OCI-LY3 (cell line): ENCODE results near the gene JRKL.

Experiments used
- CTCF ChIP-seq: fragments of 200-600, 300-600 bp; sonication (generic); IDR thresholded peaks from 2 replicates; pipeline ENCODE4 v1.5.1; 2014; ENCODE audit warnings: antibody characterized with exemption, low read length, low read depth
- EZH2phosphoT487 ChIP-seq: fragments of 200-600 bp; shearing (Covaris generic); IDR thresholded peaks from 2 replicates; pipeline ENCODE4 v1.6.1; 2018; ENCODE audit warnings: antibody characterized with exemption, mixed run types, low read depth

- TF ChIP-seq CTCF (no peak), EZH2phosphoT487 (no peak)
These were observed 23.8 kb upstream of the JRKL start for GRCh38 chr11:96366024-96366423.
